ENCODE data around the gene SFN.
"Not testable (repeated sequence)": the region's sequence is repeated elsewhere in the genome, so short reads cannot be mapped to it uniquely, and the experiment has no call there.

Gene SFN

DNA sequence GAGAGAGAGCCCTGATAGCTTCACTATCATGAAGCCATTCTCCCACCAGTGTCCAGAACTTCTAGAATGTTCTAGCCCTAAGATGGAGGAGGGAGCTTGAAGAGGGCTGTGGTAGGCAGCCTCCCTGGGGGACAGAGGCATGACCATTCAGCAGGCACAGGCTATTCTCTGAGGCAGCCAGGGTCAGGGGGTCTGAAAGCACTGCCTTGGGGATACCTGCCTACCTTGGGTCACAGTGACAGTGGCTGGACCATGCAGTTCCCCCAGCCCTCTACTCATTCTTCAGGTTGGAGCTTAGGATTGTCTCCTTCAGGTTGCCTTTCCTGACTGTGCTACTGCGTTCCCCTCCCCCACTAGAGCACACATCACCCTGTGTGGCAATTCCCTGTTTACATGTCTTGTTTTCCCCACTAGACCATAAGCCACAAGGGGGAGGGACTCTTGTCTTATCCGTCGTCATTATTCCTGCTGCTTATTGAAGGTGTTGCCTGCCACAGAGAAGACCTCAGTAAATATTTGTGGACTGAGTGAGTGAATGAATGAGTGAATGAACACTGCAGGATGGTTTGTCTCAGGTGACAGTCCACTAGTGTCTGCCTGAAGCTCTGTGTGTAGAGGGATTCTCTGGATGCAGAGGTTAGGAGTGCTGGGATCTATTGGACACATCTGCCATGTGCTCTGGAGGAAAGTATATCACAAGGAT, 31.3 kb upstream of the SFN start:
- in situ Hi-C loops (cut with MboI; ENCODE audit: low pct_unique_long_range_greater_than_20kb, low sequenced_read_pairs, unreplicated experiment) = no loop called here
- no peak for DNase-seq (ENCODE audit: low spot score)
- TF ChIP-seq, protein P1, sequence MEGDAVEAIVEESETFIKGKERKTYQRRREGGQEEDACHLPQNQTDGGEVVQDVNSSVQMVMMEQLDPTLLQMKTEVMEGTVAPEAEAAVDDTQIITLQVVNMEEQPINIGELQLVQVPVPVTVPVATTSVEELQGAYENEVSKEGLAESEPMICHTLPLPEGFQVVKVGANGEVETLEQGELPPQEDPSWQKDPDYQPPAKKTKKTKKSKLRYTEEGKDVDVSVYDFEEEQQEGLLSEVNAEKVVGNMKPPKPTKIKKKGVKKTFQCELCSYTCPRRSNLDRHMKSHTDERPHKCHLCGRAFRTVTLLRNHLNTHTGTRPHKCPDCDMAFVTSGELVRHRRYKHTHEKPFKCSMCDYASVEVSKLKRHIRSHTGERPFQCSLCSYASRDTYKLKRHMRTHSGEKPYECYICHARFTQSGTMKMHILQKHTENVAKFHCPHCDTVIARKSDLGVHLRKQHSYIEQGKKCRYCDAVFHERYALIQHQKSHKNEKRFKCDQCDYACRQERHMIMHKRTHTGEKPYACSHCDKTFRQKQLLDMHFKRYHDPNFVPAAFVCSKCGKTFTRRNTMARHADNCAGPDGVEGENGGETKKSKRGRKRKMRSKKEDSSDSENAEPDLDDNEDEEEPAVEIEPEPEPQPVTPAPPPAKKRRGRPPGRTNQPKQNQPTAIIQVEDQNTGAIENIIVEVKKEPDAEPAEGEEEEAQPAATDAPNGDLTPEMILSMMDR (IDR thresholded peaks at IDR 0.05; ENCODE audit: extremely low read depth, insufficient read depth, missing control alignments) = no peak

DNA sequence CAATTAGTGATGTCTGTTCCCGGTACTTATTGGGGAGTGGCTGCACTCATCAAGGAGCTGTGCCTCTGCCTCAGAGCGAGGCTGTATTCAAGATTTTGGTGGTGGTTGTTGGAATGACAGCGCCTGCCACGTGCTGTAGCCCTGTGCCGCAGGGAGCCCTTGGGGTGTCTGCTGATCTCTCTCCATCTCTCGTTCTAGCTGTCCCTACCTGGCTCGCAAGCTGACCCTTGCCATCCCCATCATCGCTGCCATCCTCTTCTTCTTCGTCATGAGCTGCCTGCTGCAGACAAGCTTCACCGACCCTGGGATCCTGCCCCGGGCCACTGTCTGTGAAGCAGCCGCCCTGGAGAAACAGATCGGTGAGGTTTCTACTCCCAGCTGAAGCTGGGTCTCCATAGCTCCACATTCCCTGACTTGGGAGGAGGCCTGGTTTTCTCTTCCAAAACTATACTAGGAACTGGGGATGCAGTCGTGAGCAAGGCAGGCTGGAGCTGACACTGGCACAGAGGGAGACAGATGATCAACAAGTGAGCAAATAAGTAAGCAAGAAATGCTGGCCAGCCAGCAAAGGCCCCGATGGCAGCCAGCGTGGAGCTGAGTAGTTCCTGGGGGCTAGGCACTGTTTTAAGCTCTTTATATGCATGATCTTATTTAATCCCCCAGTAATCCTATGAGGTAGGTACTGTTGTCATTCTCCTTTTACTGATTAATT, 30.5 kb upstream of the SFN start:
- no peak for DNase-seq (ENCODE audit: low spot score)
- TF ChIP-seq, protein P1 (IDR thresholded peaks at IDR 0.05; ENCODE audit: extremely low read depth, insufficient read depth, missing control alignments) = no peak
- in situ Hi-C loops (cut with MboI; ENCODE audit: low pct_unique_long_range_greater_than_20kb, low sequenced_read_pairs, unreplicated experiment) = no loop called here

DNA sequence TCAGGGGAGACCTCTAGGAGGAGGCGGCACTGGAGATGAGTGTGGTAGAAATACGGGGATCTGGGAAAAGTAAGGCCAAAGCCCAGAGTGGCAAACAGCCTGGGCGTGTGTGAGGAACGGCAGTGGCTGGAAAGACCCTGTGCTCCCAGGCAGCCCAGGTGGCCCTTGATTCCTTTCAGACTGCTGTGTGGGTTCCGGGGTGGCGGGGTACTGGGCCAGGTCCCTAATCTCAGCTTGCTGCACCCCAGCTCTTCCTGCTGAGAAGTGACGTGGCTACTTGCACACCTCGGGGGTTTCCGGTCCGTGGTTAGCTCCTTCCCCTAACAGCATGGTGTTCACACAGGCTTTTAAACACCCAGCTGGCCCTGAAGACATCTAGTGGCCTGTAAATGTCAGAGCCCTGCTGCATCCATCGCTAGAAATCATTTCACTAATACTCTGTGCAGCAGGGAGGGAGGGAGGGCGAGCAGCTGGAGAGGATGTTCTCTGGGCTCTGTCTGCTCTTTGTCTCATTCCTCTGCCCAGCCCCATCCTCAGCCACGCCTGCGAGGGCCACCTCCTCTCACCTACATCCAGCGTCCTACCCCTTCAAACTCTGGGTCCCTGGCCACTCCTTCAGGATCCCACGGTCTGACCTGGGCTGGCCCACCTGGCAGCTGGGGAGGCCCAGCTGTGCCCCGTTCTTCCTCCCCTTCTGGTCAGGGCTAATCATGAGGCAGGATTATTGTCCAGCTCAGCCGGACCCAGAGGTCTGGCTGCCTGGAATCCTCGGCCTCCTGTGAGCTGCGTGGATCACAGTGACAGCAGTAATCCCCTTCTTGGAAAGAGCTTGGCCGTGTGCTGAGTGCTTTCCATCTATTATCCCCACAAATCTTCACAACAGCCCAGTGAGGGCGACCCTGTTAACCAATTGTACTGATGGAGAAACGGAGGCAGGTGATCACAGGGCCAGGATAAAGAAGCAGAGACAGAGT, 29.2 kb upstream of the SFN start:
- in situ Hi-C loops (cut with MboI; ENCODE audit: low pct_unique_long_range_greater_than_20kb, low sequenced_read_pairs, unreplicated experiment) = no loop called here
- TF ChIP-seq, protein P1 (IDR thresholded peaks at IDR 0.05; ENCODE audit: extremely low read depth, insufficient read depth, missing control alignments) = peak; percentile 59
- peak; percentile 91 for DNase-seq (ENCODE audit: low spot score)

DNA sequence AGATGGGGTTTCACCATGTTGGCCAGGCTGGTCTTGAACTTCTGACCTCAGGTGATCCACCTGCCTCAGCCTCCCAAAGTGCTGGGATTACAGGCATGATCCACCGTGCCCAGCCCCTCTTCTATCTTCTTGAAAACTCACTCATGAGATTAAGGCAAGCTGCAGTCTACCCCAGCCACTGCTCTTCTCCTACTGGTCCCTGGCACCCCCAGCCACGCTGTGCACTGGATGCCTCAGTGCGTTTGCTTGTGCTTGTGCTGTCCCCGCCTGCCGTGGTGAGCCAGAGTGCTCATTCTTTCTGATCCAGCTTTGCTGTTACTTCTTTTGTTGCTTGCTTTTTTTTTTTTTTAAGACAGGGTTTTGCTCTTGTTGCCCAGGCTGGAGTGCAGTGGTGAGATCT, 25.3 kb upstream of the SFN start:
- DNase-seq (ENCODE audit: low spot score); in situ Hi-C loops (cut with MboI; ENCODE audit: low pct_unique_long_range_greater_than_20kb, low sequenced_read_pairs, unreplicated experiment): not testable (repeated sequence)

DNA sequence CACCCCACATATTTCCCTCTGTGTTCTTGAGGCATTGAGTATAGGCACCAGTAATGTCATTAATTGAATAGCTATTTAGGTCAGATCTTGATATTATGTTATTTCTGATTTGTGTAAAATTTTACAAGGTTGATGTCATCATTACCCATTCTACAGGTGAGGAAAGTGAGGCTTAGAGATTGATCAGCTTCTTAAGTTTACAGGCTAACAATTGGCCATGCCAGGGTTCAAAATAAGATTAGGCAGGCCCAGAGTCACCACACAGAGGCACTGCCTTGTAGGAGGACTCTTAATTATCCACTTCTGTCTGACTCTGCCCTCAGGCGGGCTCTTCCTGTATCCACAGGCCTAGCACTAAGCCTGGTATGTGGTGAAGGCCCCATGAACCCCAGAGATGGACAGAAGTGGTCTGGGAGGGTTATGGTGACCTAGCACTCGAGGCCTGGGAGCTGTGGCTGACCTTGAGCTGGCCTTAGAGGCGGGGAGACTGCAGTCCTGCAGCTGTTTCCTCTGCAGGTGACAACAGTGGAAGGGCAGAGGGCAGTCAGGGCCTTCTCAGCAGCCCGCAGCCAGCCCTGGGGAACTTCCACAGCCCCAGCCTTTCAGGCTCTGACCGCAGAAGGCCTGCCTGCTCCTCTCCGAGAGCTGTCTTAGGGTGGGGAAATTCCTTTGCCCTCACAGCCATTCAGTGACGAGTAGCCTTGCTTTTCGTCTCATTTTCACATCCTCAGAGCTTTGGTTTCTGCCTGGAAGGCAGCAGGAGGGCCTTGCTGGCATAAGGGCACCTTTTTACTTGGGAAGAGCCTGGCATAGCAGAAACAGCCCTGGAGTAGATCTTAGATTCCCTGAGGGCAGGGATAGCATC, 24.2 kb upstream of the SFN start:
- peak; percentile 82 for DNase-seq (ENCODE audit: low spot score)
- TF ChIP-seq, protein P1 (IDR thresholded peaks at IDR 0.05; ENCODE audit: extremely low read depth, insufficient read depth, missing control alignments) = no peak
- in situ Hi-C loops (cut with MboI; ENCODE audit: low pct_unique_long_range_greater_than_20kb, low sequenced_read_pairs, unreplicated experiment) = no loop called here

DNA sequence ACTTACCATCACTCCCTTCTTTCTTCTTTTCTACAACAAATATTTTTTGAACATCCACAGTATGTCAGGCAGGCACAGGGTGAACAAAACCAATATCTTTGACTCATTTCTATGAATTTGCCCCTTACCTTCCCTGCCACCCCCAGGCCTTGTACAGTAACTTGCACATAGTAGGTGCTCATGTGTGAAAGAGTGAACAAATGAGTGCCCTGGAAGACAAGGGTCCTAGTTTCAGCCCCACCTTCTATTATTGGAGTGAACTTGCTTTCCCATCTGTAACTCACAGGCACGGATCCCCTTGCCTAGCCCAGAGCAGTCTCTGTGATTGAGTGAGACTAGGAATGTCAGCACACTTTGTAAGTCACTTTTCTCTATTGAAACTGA, 23.6 kb upstream of the SFN start:
- TF ChIP-seq, protein P1 (IDR thresholded peaks at IDR 0.05; ENCODE audit: extremely low read depth, insufficient read depth, missing control alignments) = no peak
- no peak for DNase-seq (ENCODE audit: low spot score)
- in situ Hi-C loops (cut with MboI; ENCODE audit: low pct_unique_long_range_greater_than_20kb, low sequenced_read_pairs, unreplicated experiment) = no loop called here
